ENCODE data around the gene NSRP1. TPM values are rescaled to one million over a fixed set of nuclear protein-coding genes. Genes with fewer than 3 reads are reported as not detected.

NSRP1 gene
- total RNA-seq, 2 experiments from 2014 or later: 23.8 to 25.2 TPM

- Histone ChIP-seq H3K4me1 (ENCODE audit: insufficient read depth, low read length) (no peaks in the 10 kb centered on the region), H3K27ac (ENCODE audit: low read depth in 1 of 2, low read length in 2 of 2) (no peak overlapping the region), H3K27me3 (ENCODE audit: control insufficient read depth in 1 of 2, insufficient read depth in 2 of 2, low read length in 2 of 2) (no peaks in the 10 kb centered on the region), H3K4me3 (ENCODE audit: low read length) (no peak overlapping the region), H3K36me3 (ENCODE audit: insufficient read depth, low read length) (no peaks in the 10 kb centered on the region), H3K9me3 (ENCODE audit: control insufficient read depth in 1 of 2, insufficient read depth in 1 of 2, low read length in 2 of 2) (no peaks in the 10 kb centered on the region)
- CTCF ChIA-PET: no interaction called here
- Mint-ChIP-seq H3K4me3 (no peak overlapping the region), H3K27ac (no peak overlapping the region), H3K9me3 (no peaks in the 10 kb centered on the region), H3K27me3 (peaks cover under 1% of the 10 kb centered on the region), H3K4me1 (ENCODE audit: low read depth) (no peaks in the 10 kb centered on the region), H3K36me3 (ENCODE audit: low read depth) (no peaks in the 10 kb centered on the region)
- DNase-seq (no peak), ATAC-seq (ENCODE audit: poor library complexity) (no peak)
- POLR2A ChIA-PET: no interaction called here
- intact Hi-C loops (cut with DNase I, micrococcal nuclease): no loop called here
- no peak for TF ChIP-seq CTCF (IDR thresholded peaks at IDR 0.05)
Measured at GRCh38 chr17:30222721-30223175, 106.1 kb downstream of the NSRP1 start.

- no peaks in the 10 kb centered on the region for H3K4me1 Mint-ChIP-seq (ENCODE audit: low read depth)
- Histone ChIP-seq H3K36me3 (ENCODE audit: insufficient read depth, low read length) (no peaks in the 10 kb centered on the region), H3K9me3 (ENCODE audit: control insufficient read depth in 1 of 2, insufficient read depth in 1 of 2, low read length in 2 of 2) (no peaks in the 10 kb centered on the region), H3K27me3 (ENCODE audit: control insufficient read depth in 1 of 2, insufficient read depth in 2 of 2, low read length in 2 of 2) (peaks cover 0 to 2% of the 10 kb centered on the region in 2 experiments), H3K27ac (ENCODE audit: low read depth in 1 of 2, low read length in 2 of 2) (no peak overlapping the region), H3K4me3 (ENCODE audit: low read length) (no peak overlapping the region), H3K4me1 (ENCODE audit: insufficient read depth, low read length) (no peaks in the 10 kb centered on the region)
- H3K9me3 Mint-ChIP-seq: no peaks in the 10 kb centered on the region
- no peak for ATAC-seq (ENCODE audit: poor library complexity)
- ChIA-PET CTCF (no interaction called here), POLR2A (no interaction called here)
- H3K27me3 Mint-ChIP-seq: peaks cover 12% of the 10 kb centered on the region
- H3K36me3 Mint-ChIP-seq (ENCODE audit: low read depth): no peaks in the 10 kb centered on the region
- no peak overlapping the region for H3K4me3 Mint-ChIP-seq
- TF ChIP-seq CTCF (IDR thresholded peaks at IDR 0.05): no peak
- intact Hi-C loops (cut with DNase I, micrococcal nuclease): no loop called here
- no peak for DNase-seq
- no peak overlapping the region for H3K27ac Mint-ChIP-seq
Measured at GRCh38 chr17:30224419-30224960, 107.9 kb downstream of the NSRP1 start.

- CTCF ChIA-PET: no interaction called here
Measured at GRCh38 chr17:30225112-30225511, 108.5 kb downstream of the NSRP1 start.

More at GRCh38 chr17:30225112-30225511, 108.5 kb downstream of the NSRP1 start:
- no peaks in the 10 kb centered on the region for H3K4me1 ChIP-seq (ENCODE audit: insufficient read depth, low read length)
- Mint-ChIP-seq H3K27ac (no peak overlapping the region), H3K27me3 (peaks cover 12% of the 10 kb centered on the region), H3K4me3 (no peak overlapping the region), H3K9me3 (no peaks in the 10 kb centered on the region), H3K4me1 (ENCODE audit: low read depth) (no peaks in the 10 kb centered on the region), H3K36me3 (ENCODE audit: low read depth) (no peaks in the 10 kb centered on the region)
- POLR2A ChIA-PET: no interaction called here
- DNase-seq (no peak), ATAC-seq (ENCODE audit: poor library complexity) (no peak)
- intact Hi-C loops (cut with DNase I, micrococcal nuclease): no loop called here
- H3K36me3 ChIP-seq (ENCODE audit: insufficient read depth, low read length): no peaks in the 10 kb centered on the region
- no peak for TF ChIP-seq CTCF (IDR thresholded peaks at IDR 0.05)
- H3K27ac ChIP-seq (ENCODE audit: low read depth in 1 of 2, low read length in 2 of 2): no peak overlapping the region
- peaks cover 1 to 2% of the 10 kb centered on the region in 2 experiments for H3K27me3 ChIP-seq (ENCODE audit: control insufficient read depth in 1 of 2, insufficient read depth in 2 of 2, low read length in 2 of 2)
- no peak overlapping the region for H3K4me3 ChIP-seq (ENCODE audit: low read length)
- no peaks in the 10 kb centered on the region for H3K9me3 ChIP-seq (ENCODE audit: control insufficient read depth in 1 of 2, insufficient read depth in 1 of 2, low read length in 2 of 2)

All from CD4-positive, alpha-beta T cell (primary cell).